Measurements from ENCODE around the gene MOB2. TPM values are rescaled to one million over a fixed set of nuclear protein-coding genes. Genes with fewer than 3 reads are reported as not detected.

Gene MOB2, protein sequence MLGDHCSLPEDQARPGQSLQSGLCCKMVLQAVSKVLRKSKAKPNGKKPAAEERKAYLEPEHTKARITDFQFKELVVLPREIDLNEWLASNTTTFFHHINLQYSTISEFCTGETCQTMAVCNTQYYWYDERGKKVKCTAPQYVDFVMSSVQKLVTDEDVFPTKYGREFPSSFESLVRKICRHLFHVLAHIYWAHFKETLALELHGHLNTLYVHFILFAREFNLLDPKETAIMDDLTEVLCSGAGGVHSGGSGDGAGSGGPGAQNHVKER
- polyA plus RNA-seq (ENCODE audit: insufficient read length in 3 of 3), result 10 to 100 TPM; 30.0 to 34.9 (median 30.0) TPM
- long read RNA-seq, donor 1, partial matches to known transcripts, result 7 of 8 reads
- long read RNA-seq, donor 1, other reads (novel, unspliced or antisense), result 0 of 8 reads
- long read RNA-seq, donor 2, partial matches to known transcripts, result 8 of 8 reads
- long read RNA-seq, donor 2, other reads (novel, unspliced or antisense), result 0 of 8 reads
- long read RNA-seq, donor 3, partial matches to known transcripts, result 12 of 13 reads
- long read RNA-seq, donor 3, other reads (novel, unspliced or antisense), result 0 of 13 reads
- long read RNA-seq, donor 4, partial matches to known transcripts, result 0 of 2 reads
- long read RNA-seq, donor 4, other reads (novel, unspliced or antisense), result 0 of 2 reads
- long read RNA-seq, donor 5, result 0 reads
- long read RNA-seq, donor 6, partial matches to known transcripts, result 6 of 6 reads
- long read RNA-seq, donor 6, other reads (novel, unspliced or antisense), result 0 of 6 reads
- long read RNA-seq, donor 7, partial matches to known transcripts, result 10 of 15 reads
- long read RNA-seq, donor 7, other reads (novel, unspliced or antisense), result 5 of 15 reads
- long read RNA-seq, donor 8, partial matches to known transcripts, result 17 of 20 reads
- long read RNA-seq, donor 8, other reads (novel, unspliced or antisense), result 0 of 20 reads
- long read RNA-seq, donor 9, partial matches to known transcripts, result 12 of 12 reads
- long read RNA-seq, donor 9, other reads (novel, unspliced or antisense), result 0 of 12 reads
- long read RNA-seq, donor 10, partial matches to known transcripts, result 13 of 13 reads
- long read RNA-seq, donor 10, other reads (novel, unspliced or antisense), result 0 of 13 reads
- long read RNA-seq, donor 11, partial matches to known transcripts, result 5 of 6 reads
- long read RNA-seq, donor 11, other reads (novel, unspliced or antisense), result 0 of 6 reads
- long read RNA-seq, donor 12, result 0 reads
- long read RNA-seq, donor 13, result 0 reads
- long read RNA-seq, donor 14, partial matches to known transcripts, result 13 of 15 reads
- long read RNA-seq, donor 14, other reads (novel, unspliced or antisense), result 0 of 15 reads
- long read RNA-seq, donor 15, result 0 reads
- long read RNA-seq, donor 16, partial matches to known transcripts, result 19 of 19 reads
- long read RNA-seq, donor 16, other reads (novel, unspliced or antisense), result 0 of 19 reads

DNA sequence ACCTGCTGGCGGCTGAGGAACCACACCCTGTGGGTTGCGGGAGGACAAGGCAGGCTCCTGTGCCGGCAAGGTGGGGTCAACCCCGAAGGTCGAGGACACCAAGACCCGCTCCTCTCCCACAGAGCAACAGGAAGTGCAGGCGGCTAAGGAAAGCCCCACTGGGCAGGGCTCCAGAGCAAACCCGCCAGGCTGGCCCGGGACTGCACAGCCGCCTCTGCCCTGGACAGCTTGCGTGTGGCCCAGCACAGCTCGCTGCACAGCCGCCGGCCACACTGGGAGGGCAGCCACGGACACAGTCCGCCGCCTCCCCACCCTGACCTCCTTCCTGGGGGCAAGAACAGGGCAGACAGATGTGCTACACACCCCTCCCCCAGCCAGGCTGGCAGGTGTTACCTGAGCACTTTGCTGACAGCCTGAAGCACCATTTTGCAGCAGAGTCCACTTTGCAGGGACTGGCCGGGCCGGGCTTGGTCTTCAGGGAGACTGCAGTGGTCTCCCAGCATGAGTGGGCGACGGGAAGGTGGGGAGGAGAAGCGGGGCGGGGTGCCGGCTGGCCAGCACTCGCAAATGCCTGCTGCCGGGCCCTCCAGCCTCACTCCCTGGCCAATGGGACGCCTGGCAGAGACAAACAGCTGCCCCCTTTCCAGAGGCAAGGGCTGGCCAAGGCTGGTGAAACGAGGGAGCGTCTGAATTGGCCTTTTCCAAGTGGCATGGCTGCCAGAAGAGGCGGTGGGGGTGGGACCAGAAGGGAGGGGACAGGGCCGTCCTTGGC, at the start of gene MOB2:
Gene MOB2, minus strand, starts transcription at position 726 of the 772 bp plus-strand sequence. Its CDS starts 223 bp downstream, at position 503.
- DNase-seq (ENCODE audit: extremely low read depth in 1 of 11, low read depth in 9 of 11, low spot score in 4 of 11), result peak in 4 of 11 donors; percentile 17 to 31 (median 22)

DNA sequence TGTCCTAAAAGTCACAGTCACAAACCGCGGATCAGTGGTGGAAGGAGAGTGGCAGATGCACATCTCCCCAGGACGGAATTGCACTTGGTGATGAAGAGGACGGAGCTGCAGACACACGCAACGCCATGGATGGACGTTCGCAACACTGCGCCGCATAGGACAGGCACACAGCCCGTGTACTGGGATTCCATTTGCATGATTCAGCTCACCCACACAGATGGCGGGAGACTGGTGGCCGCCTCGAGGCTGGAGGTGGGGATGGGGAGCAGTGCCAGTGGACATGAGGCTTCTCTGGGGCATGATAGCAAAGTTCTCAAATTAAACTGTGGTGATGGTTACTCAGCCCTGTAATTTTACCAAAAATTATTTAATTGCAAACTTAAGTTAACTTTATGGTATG, 48.1 kb upstream of the MOB2 start:
- no peak for DNase-seq (ENCODE audit: extremely low read depth in 1 of 11, low read depth in 9 of 11, low spot score in 4 of 11)

DNA sequence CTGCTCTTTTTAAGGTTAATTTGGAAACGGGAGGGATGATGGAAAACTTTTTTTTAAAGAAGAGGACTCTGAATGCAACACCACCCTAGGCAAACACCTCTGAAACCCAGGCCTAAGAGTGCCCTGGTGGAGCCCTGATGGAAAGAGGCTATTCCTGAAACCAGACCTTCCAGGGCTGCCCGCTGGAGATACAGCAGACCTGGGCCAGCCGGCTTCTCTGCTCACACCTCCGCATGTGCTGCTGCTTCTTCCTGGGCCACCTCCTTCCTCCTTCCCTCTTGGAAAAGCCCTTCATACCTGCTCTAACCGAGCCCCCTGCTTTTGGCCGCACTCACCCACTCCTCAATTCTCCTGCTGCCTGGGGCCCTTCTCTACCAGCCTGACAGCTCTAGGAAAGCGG, 47.6 kb upstream of the MOB2 start:
- no peak for DNase-seq (ENCODE audit: extremely low read depth in 1 of 11, low read depth in 9 of 11, low spot score in 4 of 11)

DNA sequence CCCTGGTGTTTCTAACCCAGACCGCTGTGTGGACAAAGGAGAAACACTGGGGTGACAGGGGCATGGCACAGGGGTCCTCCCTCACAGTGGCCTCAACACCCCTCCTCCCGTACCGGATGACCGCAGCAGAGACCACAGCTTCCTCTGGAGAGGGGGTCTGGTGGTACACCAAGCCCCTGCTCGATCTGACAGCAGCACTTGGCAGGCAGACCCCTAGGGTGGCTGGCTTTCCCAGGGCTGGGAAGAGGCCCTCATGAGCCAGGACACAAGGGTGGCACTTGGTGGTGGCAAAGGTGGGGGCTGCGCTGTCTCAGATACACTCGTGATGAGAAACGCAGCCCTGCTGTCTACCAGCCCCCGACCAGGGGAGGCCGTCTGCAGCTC, 46.8 kb upstream of the MOB2 start:
- no peak for DNase-seq (ENCODE audit: extremely low read depth in 1 of 11, low read depth in 9 of 11, low spot score in 4 of 11)

DNA sequence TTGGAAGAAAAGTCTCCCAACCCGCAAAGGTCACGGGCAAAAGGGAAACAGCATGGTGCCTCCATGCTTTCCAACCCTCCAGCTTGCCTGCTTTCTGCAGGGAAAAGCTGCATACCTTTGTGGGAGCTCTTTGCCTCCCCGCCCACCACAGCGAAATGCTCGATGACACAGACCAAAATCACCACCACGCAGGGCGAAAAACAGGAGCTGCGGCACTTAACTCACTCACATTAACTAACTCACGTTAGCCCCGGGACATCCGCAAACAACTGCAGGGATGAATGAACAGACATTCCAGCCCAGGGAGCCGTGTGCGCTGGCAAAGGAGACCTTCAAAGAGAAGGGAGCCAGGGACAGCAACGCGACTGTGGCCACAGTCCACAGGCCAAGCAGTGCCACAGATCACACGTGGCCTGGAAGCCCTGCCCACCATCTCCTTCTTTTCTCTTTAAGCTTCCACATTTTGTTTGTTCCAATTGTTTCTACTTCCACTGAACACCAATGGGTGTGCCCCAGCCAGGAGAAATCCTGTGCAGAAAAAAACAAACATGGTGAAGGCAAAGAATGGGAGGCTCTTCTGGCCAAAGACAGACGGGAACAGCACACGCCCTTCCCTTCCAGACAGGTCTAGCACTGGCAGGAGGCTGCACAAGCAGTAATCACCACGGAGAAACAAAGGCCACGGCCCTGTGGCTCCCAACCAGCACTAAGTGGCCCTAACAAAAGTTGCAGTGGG, 46.2 kb upstream of the MOB2 start:
- no peak for DNase-seq (ENCODE audit: extremely low read depth in 1 of 11, low read depth in 9 of 11, low spot score in 4 of 11)

DNA sequence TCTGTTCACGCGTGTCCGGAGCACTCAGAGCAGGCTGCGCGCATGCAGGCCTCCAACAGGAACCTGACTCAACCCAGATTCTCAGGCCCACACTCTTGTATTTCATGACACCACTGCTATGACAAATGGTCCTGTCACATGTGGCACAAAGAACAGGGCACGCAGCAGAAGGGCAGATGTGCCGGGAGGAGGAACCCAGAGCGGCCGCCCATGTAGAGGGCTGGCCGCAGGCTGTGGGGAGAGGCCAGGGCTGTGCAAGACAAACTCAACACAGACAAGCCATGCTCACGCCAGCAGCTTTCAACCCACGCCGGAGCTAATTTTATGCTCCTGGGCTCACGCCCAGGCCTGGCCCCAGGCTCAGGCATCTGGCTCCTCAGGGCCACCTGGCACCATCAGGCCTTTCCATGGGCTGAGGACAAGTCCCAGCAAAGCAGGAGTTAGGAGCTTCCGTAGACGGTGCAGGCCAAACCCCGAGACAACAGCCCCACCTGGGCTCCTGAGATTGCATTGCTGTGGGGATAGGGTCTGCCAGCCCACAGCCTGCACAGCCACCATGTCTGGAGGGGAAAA, 45.5 kb upstream of the MOB2 start:
- DNase-seq (ENCODE audit: extremely low read depth in 1 of 11, low read depth in 9 of 11, low spot score in 4 of 11), result no peak

DNA sequence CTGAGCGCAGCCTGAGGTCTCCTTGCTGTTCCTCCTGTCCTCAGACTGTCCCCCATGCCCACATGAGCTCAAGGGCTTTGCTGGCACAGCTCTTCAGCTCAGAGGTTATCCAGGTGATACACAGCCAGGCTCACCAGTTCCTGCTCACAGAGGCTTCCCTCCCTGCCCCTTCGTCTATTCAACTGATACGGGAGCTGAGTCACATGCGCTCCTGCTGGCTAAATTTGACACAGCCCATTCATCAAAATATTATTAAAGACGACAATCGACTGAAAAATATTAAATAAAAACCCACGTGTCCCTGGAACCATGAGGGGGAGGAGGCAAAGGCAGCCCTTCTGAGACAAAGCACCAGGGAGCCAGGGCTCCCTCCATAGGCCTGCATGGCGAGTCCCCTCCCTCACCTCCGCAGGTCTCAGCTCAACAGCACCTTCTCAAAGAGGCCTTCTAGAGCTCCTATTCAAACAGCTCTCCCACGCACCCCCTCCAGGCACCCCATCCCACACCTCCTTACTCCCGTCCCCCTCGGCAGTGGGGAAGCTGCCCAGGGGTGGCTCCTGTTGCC, 45.0 kb upstream of the MOB2 start:
- no peak for DNase-seq (ENCODE audit: extremely low read depth in 1 of 11, low read depth in 9 of 11, low spot score in 4 of 11)

DNA sequence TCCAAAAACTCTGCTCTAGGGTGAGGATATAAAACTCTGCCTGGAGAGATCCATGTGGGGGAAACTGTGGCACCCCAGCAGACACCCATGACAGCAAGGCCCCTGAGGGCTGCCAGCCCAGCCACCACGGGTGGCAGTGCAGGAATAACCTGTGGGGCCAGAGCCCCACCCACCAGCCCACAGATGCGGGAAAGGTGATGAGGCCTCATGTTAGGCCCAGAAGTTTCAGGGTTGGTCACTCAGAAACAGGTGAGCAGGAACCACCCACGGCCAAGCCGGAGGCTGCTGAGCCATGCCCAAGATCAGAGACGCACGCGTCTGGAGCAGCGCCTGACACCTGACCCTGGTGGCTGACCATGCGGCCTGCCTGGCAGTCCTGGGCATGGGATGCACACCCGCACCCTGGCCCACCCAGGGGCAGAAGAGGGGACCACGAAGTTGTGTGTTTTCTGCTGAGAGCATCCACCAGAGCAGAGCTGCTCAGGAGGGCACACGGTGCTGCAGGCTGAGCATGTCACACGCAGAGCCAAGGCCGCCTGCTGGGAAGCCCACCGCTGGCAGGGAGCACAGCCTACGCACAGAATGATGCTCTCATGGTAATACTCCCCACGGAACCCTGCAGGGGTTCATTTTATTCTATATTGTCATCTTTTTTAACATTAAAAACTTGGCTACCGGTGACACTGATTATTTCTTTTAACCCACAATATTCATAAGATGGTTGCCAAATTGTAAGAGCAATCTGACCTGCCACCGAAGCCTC, 44.3 kb upstream of the MOB2 start:
- DNase-seq (ENCODE audit: extremely low read depth in 1 of 11, low read depth in 9 of 11, low spot score in 4 of 11), result no peak

DNA sequence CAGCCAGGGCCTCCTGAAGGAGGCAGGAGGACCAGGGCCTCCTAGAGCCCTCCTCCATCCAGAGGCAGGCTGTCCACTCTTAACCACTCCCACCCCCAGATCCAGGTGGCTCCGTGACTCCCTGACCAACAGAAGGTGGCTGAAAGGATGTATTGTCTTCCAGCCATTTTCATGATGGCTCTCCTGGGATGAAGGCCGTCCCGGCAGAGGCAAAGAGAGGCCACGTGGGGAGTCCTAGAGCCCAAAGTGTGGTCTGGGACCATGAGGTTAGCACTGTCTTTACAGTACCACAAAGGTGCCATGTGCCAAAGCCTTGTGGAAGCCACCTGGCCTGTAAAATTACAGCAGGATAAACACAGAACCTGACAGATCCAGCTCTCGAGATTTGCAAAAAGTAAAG, 43.2 kb upstream of the MOB2 start:
- DNase-seq (ENCODE audit: extremely low read depth in 1 of 11, low read depth in 9 of 11, low spot score in 4 of 11), result no peak

DNA sequence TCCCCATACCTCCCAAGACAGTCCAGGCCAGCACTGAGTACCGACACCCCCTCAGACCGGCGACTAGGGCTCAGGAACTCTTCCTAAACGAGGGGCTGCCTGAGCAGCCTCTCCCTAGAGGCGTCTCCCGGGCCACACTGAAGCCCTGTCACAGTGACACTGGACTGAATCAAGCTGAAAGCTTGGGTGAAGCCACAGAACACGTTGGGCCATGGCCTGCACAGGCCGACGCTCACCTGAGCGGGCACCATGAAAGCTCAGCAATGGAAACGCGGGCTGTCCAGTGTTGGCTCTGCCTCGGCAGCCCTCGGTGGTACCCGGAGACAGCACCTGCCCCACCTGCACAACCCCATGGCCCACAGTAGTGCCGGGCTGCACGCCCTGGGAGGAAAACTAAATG, 42.7 kb upstream of the MOB2 start:
- no peak for DNase-seq (ENCODE audit: extremely low read depth in 1 of 11, low read depth in 9 of 11, low spot score in 4 of 11)

DNA sequence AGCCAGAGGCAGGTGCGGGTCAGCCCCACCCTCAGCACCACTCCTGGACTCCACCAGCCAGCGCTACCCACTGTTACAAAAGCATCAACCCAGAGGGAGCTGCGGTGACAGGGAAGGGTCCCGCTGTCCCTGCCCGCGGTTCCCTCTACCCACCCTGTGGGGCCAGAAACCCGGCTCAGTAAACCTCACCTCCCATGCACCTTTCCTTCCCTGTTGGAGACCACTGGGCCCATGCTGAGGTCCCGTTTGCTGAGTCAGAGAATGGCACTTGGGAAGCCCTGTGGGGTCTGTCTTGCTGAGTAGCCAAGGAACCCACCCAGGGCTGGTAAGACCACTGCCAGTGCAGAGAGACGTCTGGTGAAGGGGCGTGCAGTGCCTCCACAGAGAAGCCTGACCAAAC, 42.1 kb upstream of the MOB2 start:
- DNase-seq (ENCODE audit: extremely low read depth in 1 of 11, low read depth in 9 of 11, low spot score in 4 of 11), result no peak

DNA sequence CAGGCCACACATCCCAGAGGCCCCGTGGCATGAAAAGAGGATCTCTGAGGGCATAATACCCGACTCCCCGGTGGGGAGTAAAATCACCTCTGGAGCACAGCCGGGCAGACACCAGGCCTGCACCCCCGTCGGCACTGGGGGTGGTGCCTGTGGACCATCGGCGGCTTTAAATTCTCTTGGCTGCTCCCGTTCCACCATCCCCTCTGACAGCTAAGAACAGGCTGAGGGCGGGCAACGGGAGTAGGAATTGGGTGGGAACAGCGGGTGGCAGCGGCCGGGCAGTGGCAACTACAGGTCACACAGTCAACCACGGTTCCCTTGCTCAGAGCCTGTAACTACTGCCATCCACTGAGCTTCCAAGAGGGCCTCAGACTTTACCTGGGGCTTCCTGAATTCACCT, 40.2 kb upstream of the MOB2 start:
- no peak for DNase-seq (ENCODE audit: extremely low read depth in 1 of 11, low read depth in 9 of 11, low spot score in 4 of 11)

DNA sequence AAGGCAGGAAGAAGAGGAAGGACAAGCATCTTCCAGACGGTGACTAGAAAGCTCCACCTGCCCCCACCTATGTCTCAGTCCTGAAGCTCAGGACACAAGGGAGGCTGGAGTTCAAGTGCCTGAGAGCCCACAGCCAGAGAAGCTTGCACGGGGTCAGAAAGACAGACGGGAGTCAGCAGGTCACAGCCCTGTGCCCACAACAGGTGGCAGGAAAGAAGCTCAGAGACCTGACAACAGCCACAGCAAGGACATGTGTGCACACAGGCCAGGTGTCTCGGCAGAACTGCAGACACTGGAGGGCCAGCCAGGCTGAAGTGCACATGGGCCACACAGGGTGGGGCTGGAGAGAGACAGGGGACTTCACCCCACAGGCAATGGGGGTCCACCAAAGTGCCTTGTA, 37.2 kb upstream of the MOB2 start:
- DNase-seq (ENCODE audit: extremely low read depth in 1 of 11, low read depth in 9 of 11, low spot score in 4 of 11), result no peak

DNA sequence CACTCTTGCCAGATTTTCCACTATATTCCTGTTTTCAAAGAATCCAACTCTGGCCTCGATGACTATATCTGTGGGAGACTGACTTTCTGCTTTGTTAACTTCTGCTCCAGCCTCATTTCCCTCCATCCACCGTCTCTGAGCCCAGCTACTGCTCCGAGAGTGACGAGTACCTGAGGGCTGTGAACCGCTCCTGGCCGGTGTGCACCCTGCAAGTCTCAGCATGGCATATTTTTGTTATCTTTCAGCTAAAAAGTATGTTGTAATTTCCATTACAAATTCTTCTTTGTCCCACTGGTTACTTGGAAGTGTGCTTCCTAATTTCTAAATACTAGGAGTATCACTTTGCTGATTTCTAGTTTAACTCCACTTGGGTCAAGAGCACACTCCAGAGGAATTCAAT, 36.5 kb upstream of the MOB2 start:
- DNase-seq (ENCODE audit: extremely low read depth in 1 of 11, low read depth in 9 of 11, low spot score in 4 of 11), result no peak

DNA sequence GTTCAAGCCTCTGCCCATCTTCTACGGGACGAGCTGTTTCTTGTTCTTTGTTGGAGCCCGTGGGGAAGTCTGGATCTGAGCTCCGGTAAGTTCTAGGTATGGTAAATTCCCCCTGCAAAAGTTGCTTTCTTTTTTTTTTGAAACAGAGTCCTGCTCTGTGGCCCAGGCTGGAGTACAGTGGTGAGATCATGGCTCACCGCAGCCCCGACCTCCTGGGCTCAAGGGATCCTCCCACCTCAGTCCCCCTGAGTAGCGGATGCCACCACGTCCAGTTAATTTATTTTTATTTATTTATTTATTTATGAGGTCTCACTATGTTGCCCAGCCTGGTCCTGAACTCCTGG, 35.5 kb upstream of the MOB2 start:
- no peak for DNase-seq (ENCODE audit: extremely low read depth in 1 of 11, low read depth in 9 of 11, low spot score in 4 of 11)

DNA sequence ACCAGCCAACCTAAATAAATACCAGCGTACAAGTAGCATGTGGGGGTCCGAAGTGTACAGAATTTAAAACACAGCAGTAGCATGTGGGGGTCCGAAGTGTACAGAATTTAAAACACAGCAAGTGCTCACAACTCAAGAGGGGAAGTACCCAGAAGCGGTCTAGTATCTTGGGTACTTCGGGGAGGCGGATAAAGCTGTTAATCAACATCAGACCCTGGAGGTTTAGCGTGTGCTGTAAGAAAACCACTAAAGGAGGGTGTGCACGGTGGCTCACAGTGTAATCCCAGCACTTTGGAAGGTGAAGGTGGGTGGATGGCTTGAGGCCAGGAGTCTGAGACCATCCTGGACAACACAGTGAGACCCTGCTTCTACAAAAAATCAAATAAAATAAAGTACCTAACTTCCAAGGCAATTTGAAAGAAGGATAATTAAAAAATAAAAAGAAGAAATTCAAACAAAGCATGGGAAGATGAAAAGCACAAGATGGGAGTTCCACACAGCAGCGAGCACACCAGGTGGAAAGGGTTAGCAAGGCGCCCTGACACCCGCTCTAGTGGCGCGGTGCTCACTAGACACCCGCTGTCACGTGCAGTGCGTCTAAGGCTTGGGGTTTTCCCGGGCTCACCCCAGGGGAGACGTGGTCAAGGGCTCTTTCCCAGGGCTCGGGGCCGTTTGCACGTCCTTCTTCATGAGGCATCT, 35.0 kb upstream of the MOB2 start:
- no peak for DNase-seq (ENCODE audit: extremely low read depth in 1 of 11, low read depth in 9 of 11, low spot score in 4 of 11)
